ENCODE measurements around the gene CAPNS2.

DNA sequence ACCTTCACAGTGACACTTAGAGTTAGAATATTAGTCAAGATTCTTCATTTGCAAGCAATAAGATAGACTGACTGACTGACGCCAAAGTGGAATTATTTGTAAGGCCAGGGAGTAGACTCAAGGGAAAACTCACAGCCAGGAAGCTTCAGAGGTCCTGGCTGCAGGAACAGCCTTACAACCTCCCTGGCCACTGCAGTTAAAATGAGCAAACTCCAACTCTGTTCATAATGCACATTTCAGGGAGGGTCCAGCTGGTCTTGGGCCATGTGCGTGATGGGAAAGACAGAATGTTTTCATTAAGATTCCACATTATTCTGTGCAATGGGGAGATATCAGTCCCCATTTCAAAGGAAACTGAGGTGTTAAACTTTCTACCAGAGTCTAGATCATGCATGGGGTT is 9.9 kb downstream of the CAPNS2 start:
- TF ChIP-seq, protein P1, sequence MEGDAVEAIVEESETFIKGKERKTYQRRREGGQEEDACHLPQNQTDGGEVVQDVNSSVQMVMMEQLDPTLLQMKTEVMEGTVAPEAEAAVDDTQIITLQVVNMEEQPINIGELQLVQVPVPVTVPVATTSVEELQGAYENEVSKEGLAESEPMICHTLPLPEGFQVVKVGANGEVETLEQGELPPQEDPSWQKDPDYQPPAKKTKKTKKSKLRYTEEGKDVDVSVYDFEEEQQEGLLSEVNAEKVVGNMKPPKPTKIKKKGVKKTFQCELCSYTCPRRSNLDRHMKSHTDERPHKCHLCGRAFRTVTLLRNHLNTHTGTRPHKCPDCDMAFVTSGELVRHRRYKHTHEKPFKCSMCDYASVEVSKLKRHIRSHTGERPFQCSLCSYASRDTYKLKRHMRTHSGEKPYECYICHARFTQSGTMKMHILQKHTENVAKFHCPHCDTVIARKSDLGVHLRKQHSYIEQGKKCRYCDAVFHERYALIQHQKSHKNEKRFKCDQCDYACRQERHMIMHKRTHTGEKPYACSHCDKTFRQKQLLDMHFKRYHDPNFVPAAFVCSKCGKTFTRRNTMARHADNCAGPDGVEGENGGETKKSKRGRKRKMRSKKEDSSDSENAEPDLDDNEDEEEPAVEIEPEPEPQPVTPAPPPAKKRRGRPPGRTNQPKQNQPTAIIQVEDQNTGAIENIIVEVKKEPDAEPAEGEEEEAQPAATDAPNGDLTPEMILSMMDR (IDR thresholded peaks at IDR 0.05; ENCODE audit: insufficient read depth, low read length, poor library complexity, severe bottlenecking): no peak
- TF ChIP-seq EZH2phosphoT487 (conservative IDR thresholded peaks at IDR 0.05; ENCODE audit: low read length): no peak
